CD4-positive, alpha-beta T cell (primary cell): Measurements from ENCODE around the gene IFNL2. TPM values are rescaled to one million over a fixed set of nuclear protein-coding genes. Genes with fewer than 3 reads are reported as not detected.

Experiments used
- ATAC-seq: fragments of 200-7000 bp; cut with Tn5 transposase; one replicate; pipeline ENCODE4 v1.10.0; 2022; ENCODE audit warnings: mild to moderate bottlenecking; ENCODE audit not compliant: poor library complexity
- CTCF ChIA-PET: fragments of 350-600 bp; sonication (Branson Sonifier 250); formaldehyde crosslinking; loops from one replicate; lab custom pipeline; 2021; ENCODE audit warnings: antibody characterized with exemption, inconsistent platforms; lab: Charles Lee
- POLR2A ChIA-PET: fragments of 350-600 bp; sonication (Branson Sonifier 250); formaldehyde crosslinking; loops from one replicate; lab custom pipeline; 2021; ENCODE audit warnings: antibody characterized with exemption, inconsistent platforms; lab: Charles Lee
- DNase-seq, 14 experiments: peaks; one replicate each; pipeline ENCODE4 v3.0.0-alpha.2; 2013 to 2020; ENCODE audit warnings: mixed read lengths in 2 of 14
- H3K27ac ChIP-seq, 2 donors: one replicate each; pipeline versions ENCODE4 v1.5.1 to v1.7.0; 2013; ENCODE audit warnings: low read length in 2 of 2, low read depth in 1 of 2, mild to moderate bottlenecking in 1 of 2
- H3K27me3 ChIP-seq, 2 experiments: 1 replicate in 1 of 2; 2 replicates in 1 of 2; pipeline versions ENCODE4 v1.6.1 to v1.7.0; 2013; ENCODE audit warnings: low read length in 2 of 2, control low read depth in 1 of 2, mild to moderate bottlenecking in 1 of 2, moderate library complexity in 1 of 2; ENCODE audit not compliant: insufficient read depth in 2 of 2, control insufficient read depth in 1 of 2
- H3K36me3 ChIP-seq: one replicate; pipeline ENCODE4 v1.6.1; 2013; ENCODE audit warnings: low read length, control low read depth; ENCODE audit not compliant: insufficient read depth
- H3K4me1 ChIP-seq: one replicate; pipeline ENCODE4 v1.6.1; 2013; ENCODE audit warnings: low read length, control low read depth; ENCODE audit not compliant: insufficient read depth
- H3K4me3 ChIP-seq: one replicate; pipeline ENCODE4 v1.5.1; 2013; ENCODE audit warnings: mild to moderate bottlenecking, low read length, moderate library complexity
- H3K9me3 ChIP-seq, 2 experiments: 1 replicate in 1 of 2; 2 replicates in 1 of 2; pipeline versions ENCODE4 v1.6.1 to v1.7.0; 2013; ENCODE audit warnings: low read length in 2 of 2, mild to moderate bottlenecking in 2 of 2, control low read depth in 1 of 2, moderate library complexity in 1 of 2; ENCODE audit not compliant: control insufficient read depth in 1 of 2, insufficient read depth in 1 of 2
- H3K27ac Mint-ChIP-seq: one replicate; pipeline ENCODE4 v1.8.0; 2020; ENCODE audit warnings: mixed read lengths
- H3K27me3 Mint-ChIP-seq: one replicate; pipeline ENCODE4 v1.8.0; 2021; ENCODE audit warnings: mixed read lengths
- H3K36me3 Mint-ChIP-seq: one replicate; pipeline ENCODE4 v1.8.0; 2021; ENCODE audit warnings: low read depth, mixed read lengths
- H3K4me1 Mint-ChIP-seq: one replicate; pipeline ENCODE4 v1.8.0; 2021; ENCODE audit warnings: low read depth, mixed read lengths
- H3K4me3 Mint-ChIP-seq: one replicate; pipeline ENCODE4 v1.8.0; 2020; ENCODE audit warnings: mild to moderate bottlenecking, mixed read lengths
- H3K9me3 Mint-ChIP-seq: one replicate; pipeline ENCODE4 v1.8.0; 2020; ENCODE audit warnings: mixed read lengths
- CTCF ChIP-seq: fragments of 200-600 bp; IDR thresholded peaks from one replicate; pipeline ENCODE4 v1.8.0; 2022; ENCODE audit warnings: antibody characterized with exemption, mild to moderate bottlenecking
- intact Hi-C, 2 experiments: fragments of 100-400 bp; cut with DNase I in 1 of 2; cut with micrococcal nuclease in 1 of 2; formaldehyde crosslinking; loops; one replicate each; pipeline versions ENCODE4 v1.15.1 to v1.9.0; 2023 to 2025; cut with DNase I, micrococcal nuclease
- total RNA-seq, 174 experiments: library from RNA in 2 of 174; stranded (reverse) in 2 of 174; gene quantifications; one replicate each; pipeline ENCODE4 v1.2.3 and lab custom pipeline; 2021 to 2026

The IFNL2 gene
- total RNA-seq, 2 experiments from 2014 or later = not detected

DNA sequence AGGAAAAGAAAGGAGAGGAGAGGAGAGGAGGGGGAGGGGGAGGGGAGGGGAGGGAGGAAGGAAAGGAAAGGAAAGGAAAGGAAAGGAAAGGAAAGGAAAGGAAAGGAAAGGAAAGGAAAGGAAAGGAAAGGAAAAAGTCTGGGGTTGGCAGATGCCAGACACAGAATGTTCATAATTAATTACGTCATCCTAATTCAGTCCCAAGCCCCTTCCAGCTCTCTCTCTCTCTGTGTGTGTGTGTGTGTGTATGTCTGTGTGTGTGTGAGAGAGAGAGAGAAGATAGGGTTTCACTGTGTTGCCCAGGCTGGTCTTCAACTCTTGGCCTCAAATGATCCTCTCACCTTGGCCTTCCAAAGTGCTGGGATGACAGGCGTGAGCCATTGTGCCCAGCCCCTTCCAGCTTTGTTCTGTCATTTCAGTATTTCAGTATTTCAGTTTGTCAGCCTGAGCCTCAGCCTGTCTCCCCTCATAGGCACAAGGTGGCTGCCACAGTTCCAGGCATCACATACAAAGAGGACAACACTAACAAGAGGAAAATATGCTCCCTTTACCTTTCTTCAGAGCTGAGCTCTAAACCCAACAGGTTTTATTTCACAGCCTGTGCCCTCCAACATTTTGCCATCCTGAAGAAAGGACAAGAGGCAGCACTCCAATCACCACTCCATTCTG lies 38.0 kb upstream of the IFNL2 start:
- POLR2A ChIA-PET = no interaction called here
- H3K4me1 ChIP-seq = no peaks in the 10 kb centered on the region
- ATAC-seq (no peak), DNase-seq (no peak)
- no peaks in the 10 kb centered on the region for H3K36me3 ChIP-seq
- Mint-ChIP-seq H3K36me3 (no peaks in the 10 kb centered on the region), H3K27me3 (peaks cover 9% of the 10 kb centered on the region), H3K4me3 (no peak overlapping the region), H3K4me1 (no peaks in the 10 kb centered on the region), H3K9me3 (no peaks in the 10 kb centered on the region), H3K27ac (no peak overlapping the region)
- no peaks in the 10 kb centered on the region for H3K27me3 ChIP-seq
- CTCF ChIA-PET = no interaction called here
- intact Hi-C loops = no loop called here
- no peak overlapping the region for H3K4me3 ChIP-seq
- H3K27ac ChIP-seq = no peak overlapping the region
- peaks cover 0 to 4% of the 10 kb centered on the region in 2 experiments for H3K9me3 ChIP-seq
- no peak for TF ChIP-seq CTCF

DNA sequence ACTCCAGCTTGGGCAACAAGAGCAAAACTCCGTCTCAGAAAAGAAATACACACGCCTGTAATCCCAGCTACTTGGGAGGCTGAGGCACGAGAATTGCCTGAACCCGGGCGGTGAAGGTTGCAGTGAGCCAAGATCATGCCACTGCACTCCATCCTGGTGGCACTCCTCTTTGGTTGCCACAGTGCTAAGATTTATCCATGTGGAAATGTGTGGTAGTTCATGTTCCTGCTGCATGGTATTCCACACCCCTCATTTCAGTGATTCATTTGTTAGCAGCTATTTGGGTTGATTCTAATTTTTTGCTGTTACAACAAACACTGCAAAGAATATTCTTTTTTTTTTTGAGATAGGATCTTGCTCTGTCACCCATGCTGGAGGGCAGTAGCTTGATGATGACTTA lies 35.5 kb upstream of the IFNL2 start:
- Histone ChIP-seq H3K27me3 (no peaks in the 10 kb centered on the region), H3K36me3 (no peaks in the 10 kb centered on the region), H3K27ac (no peak overlapping the region), H3K4me1 (peaks cover 17% of the 10 kb centered on the region), H3K4me3 (no peak overlapping the region), H3K9me3 (peaks cover 0 to 4% of the 10 kb centered on the region in 2 experiments)
- no peak for DNase-seq
- Mint-ChIP-seq H3K9me3 (no peaks in the 10 kb centered on the region), H3K36me3 (no peaks in the 10 kb centered on the region), H3K4me3 (no peak overlapping the region), H3K27ac (no peak overlapping the region), H3K4me1 (peaks cover 16% of the 10 kb centered on the region), H3K27me3 (no peaks in the 10 kb centered on the region)
- no peak for TF ChIP-seq CTCF
- POLR2A ChIA-PET = no interaction called here
- CTCF ChIA-PET = no interaction called here
- no peak for ATAC-seq
- intact Hi-C loops = no loop called here

DNA sequence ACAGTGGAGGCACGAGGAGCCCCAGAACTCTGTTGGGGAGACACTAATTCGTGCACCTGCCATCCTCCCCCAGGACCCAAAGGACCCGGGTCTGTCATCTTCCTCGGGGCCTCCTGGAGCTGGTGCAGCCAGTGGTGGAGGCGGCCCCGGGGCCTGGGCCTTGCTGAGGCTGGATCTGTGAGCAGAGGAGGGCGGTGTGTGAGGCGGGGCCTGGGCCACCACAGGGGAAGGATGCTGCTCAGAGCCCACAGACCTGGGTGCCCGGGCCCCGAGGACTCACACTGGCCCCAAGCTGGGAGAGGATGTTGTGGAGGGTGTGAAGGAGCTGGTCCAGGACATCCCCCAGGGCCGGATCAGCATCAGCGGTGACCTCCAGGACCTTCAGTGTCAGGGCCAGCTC lies 31.7 kb upstream of the IFNL2 start:
- no peak for TF ChIP-seq CTCF
- Mint-ChIP-seq H3K27ac (peak overlapping the region; percentile 73), H3K36me3 (no peaks in the 10 kb centered on the region), H3K9me3 (no peaks in the 10 kb centered on the region), H3K4me1 (peaks cover 28% of the 10 kb centered on the region), H3K27me3 (no peaks in the 10 kb centered on the region), H3K4me3 (no peak overlapping the region)
- ATAC-seq (peak; percentile 62), DNase-seq (peak in 5 of 14 experiments; percentile 11 to 63 (median 28))
- CTCF ChIA-PET = interaction anchor here (1.1 kb wide), 1 partner anchor 58 kb away, joined by 3 read pairs; no protein-coding TSS in a partner anchor
- intact Hi-C loops = no loop called here
- no peaks in the 10 kb centered on the region for H3K9me3 ChIP-seq
- no peak overlapping the region for H3K27ac ChIP-seq
- no peaks in the 10 kb centered on the region for H3K27me3 ChIP-seq
- peaks cover 27% of the 10 kb centered on the region for H3K4me1 ChIP-seq
- no peaks in the 10 kb centered on the region for H3K36me3 ChIP-seq
- POLR2A ChIA-PET = no interaction called here
- H3K4me3 ChIP-seq = no peak overlapping the region
